T-cell (primary cell): Measurements from ENCODE around the gene SMAD3. TPM values are rescaled to one million over a fixed set of nuclear protein-coding genes. Genes with fewer than 3 reads are reported as not detected.
A peak's percentile ranks its signal among the peaks of the same experiment; 100 is the strongest.

ENCODE experiments used
- ATAC-seq, 4 experiments: fragments of 200-7000 bp in 3 of 4; fragments of 150-1000 bp in 1 of 4; cut with Tn5 transposase; replicated peaks in 1 of 4; 1 replicate in 3 of 4; 2 replicates in 1 of 4; pipeline ENCODE4 v1.10.0; 2021; ENCODE audit warnings: moderate library complexity in 3 of 4, mild to moderate bottlenecking in 2 of 4, moderate number of reproducible peaks in 1 of 4
- CTCF ChIA-PET, 2 donors: fragments of 300-600 bp; sonication (Branson Sonifier 250); formaldehyde crosslinking; loops; one replicate each; lab custom pipeline; 2022; ENCODE audit warnings: antibody characterized with exemption in 2 of 2; lab: Charles Lee
- POLR2A ChIA-PET, 2 donors: fragments of 300-600 bp; sonication (Branson Sonifier 250); formaldehyde crosslinking; loops; one replicate each; lab custom pipeline; 2022; ENCODE audit warnings: antibody characterized with exemption in 2 of 2; lab: Charles Lee
- DNase-seq, 35 experiments: peaks; one replicate each; pipeline versions ENCODE4 v3.0.0 to v3.0.0-alpha.2; 2013 to 2023
- H3K27ac ChIP-seq: one replicate; pipeline ENCODE4 v1.5.1; 2013; ENCODE audit warnings: low read length
- H3K27me3 ChIP-seq, 2 experiments: replicated peaks in 1 of 2; 1 replicate in 1 of 2; 2 replicates in 1 of 2; pipeline versions ENCODE4 v1.6.1 to v1.7.0; 2013; ENCODE audit warnings: low read length in 1 of 2, mixed read lengths in 1 of 2; ENCODE audit not compliant: control insufficient read depth in 2 of 2, insufficient read depth in 2 of 2; ENCODE audit errors: extremely low read depth in 1 of 2
- H3K36me3 ChIP-seq, 2 donors: 1 replicate in 1 of 2; 2 replicates in 1 of 2; pipeline versions ENCODE4 v1.6.1 to v1.7.0; 2013; ENCODE audit warnings: low read length in 1 of 2; ENCODE audit not compliant: control insufficient read depth in 2 of 2, insufficient read depth in 1 of 2; ENCODE audit errors: extremely low read depth in 1 of 2
- H3K4me1 ChIP-seq, 2 experiments: 1 replicate in 1 of 2; 2 replicates in 1 of 2; pipeline versions ENCODE4 v1.6.1 to v1.7.0; 2013; ENCODE audit warnings: low read length in 2 of 2, mixed read lengths in 1 of 2; ENCODE audit not compliant: insufficient read depth in 2 of 2, control insufficient read depth in 1 of 2; ENCODE audit errors: extremely low read depth in 1 of 2
- H3K4me3 ChIP-seq, 2 donors: 1 replicate in 1 of 2; 2 replicates in 1 of 2; pipeline versions ENCODE4 v1.5.1 to v1.7.0; 2013; ENCODE audit warnings: mild to moderate bottlenecking in 2 of 2, low read length in 1 of 2, moderate library complexity in 1 of 2; ENCODE audit not compliant: control insufficient read depth in 1 of 2; ENCODE audit errors: extremely low read depth in 1 of 2
- H3K9me3 ChIP-seq: 2 replicates; pipeline ENCODE4 v1.7.0; 2013
- H3K27ac Mint-ChIP-seq, 2 donors: one replicate each; pipeline ENCODE4 v1.8.0; 2020 to 2021; ENCODE audit warnings: mild to moderate bottlenecking in 2 of 2, mixed read lengths in 2 of 2
- H3K27me3 Mint-ChIP-seq, 2 donors: one replicate each; pipeline ENCODE4 v1.8.0; 2021 to 2022; ENCODE audit warnings: mixed read lengths in 2 of 2
- H3K36me3 Mint-ChIP-seq: one replicate; pipeline ENCODE4 v1.8.0; 2021; ENCODE audit warnings: mixed read lengths
- H3K4me1 Mint-ChIP-seq, 3 donors: one replicate each; pipeline ENCODE4 v1.8.0; 2020 to 2022; ENCODE audit warnings: mixed read lengths in 3 of 3, mild to moderate bottlenecking in 1 of 3
- H3K4me3 Mint-ChIP-seq, 3 donors: one replicate each; pipeline ENCODE4 v1.8.0; 2020 to 2022; ENCODE audit warnings: mild to moderate bottlenecking in 3 of 3, mixed read lengths in 3 of 3, moderate library complexity in 3 of 3
- H3K9me3 Mint-ChIP-seq, 3 donors: one replicate each; pipeline ENCODE4 v1.8.0; 2020 to 2022; ENCODE audit warnings: mixed read lengths in 3 of 3
- WGBS: methylation state at CpG from one replicate; pipeline ENCODE4 v1.1.5; 2013; ENCODE audit warnings: missing lambda C conversion rate; ENCODE audit not compliant: insufficient coverage; 5-methylcytosine and 5-hydroxymethylcytosine counted together
- total RNA-seq, 35 experiments: library from RNA in 6 of 35; stranded (reverse) in 6 of 35; fragments of 120-200 nt in 1 of 35; gene quantifications; one replicate each; pipeline versions ENCODE4 v1.2.1 to v1.2.4 and lab custom pipeline; 2013 to 2026

Gene SMAD3
- total RNA-seq, 5 donors from 2014 or later (not counting 1 experiment from before 2014, with no cell fraction given) = 55.4 to 159 (median 110) TPM

DNA sequence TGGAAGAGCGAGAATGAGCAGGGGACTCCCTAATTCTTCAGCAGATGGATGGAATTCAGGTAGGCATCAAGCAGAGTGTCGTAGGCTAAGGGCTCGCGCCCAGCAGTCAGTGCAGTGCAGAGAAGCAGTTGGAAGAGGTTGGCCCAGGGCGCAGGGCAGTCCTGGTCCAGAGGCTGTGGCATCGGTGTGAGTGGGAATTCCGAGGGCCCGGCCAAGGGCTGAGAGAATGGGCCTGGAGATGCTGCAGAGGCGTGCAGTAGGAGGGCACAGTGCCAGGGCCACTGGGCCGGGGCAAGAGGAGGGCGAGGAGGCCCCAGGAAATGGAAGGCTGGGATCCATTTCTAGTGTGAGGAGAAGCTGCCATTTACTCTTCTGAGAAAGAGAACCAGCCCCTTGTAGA lies 114.6 kb downstream of the SMAD3 start:
- no peaks in the 10 kb centered on the region for H3K27me3 ChIP-seq
- peaks cover 7 to 61% of the 10 kb centered on the region in 2 donors for H3K36me3 ChIP-seq
- H3K4me1 ChIP-seq = peaks cover 0 to 12% of the 10 kb centered on the region in 2 experiments
- Mint-ChIP-seq H3K9me3 (no peaks in the 10 kb centered on the region), H3K27me3 (no peaks in the 10 kb centered on the region), H3K4me1 (peaks cover 15 to 24% (median 21%) of the 10 kb centered on the region in 3 donors), H3K4me3 (no peak overlapping the region), H3K36me3 (peaks cover 42% of the 10 kb centered on the region), H3K27ac (no peak overlapping the region)
- no peak overlapping the region for H3K27ac ChIP-seq
- CTCF ChIA-PET = no interaction called here
- no peak overlapping the region for H3K4me3 ChIP-seq
- ATAC-seq = no peak
- no peak for DNase-seq
- H3K9me3 ChIP-seq = no peaks in the 10 kb centered on the region
- POLR2A ChIA-PET = no interaction called here
- WGBS = 96% methylated on average over 11 of the region's 11 CpGs

DNA sequence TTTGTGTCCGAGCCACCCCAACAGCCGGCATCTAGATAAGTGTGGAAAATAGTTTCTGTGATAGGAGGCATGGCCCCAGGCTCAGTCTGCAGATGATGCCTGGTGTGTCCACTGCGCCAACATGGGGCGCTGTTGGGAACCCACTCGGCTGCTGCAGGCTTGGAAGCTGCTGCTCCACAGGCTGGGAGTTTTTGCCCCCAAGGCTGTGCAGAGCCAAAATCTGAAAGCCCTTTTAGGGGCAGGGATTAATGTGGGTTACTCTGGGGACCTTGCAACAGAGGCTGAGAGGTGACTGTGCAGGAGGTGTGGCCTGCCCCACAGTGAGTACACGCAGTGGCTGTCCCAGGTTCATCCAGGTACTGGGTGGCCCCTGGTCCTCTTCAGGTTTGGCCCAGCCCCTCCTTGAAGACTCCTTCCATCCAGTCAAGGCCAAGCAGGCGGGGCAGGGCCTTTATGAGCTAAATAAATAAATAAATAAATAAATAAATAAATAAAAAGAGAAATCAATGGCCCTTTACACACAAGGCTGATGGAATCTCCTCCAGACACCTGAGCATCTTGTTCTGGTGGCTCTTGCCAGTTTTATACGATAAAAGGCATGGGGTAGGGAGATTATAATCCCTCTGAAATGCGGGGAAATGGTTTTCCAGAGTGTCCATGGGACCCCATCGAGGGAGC lies 115.3 kb downstream of the SMAD3 start:
- Mint-ChIP-seq H3K27me3 (no peaks in the 10 kb centered on the region), H3K4me1 (peaks cover 9 to 22% (median 18%) of the 10 kb centered on the region in 3 donors), H3K27ac (no peak overlapping the region), H3K36me3 (peaks cover 43% of the 10 kb centered on the region), H3K4me3 (no peak overlapping the region), H3K9me3 (no peaks in the 10 kb centered on the region)
- Histone ChIP-seq H3K27ac (no peak overlapping the region), H3K4me1 (peaks cover 0 to 12% of the 10 kb centered on the region in 2 experiments), H3K4me3 (no peak overlapping the region), H3K36me3 (peaks cover 7 to 64% of the 10 kb centered on the region in 2 donors), H3K9me3 (no peaks in the 10 kb centered on the region), H3K27me3 (no peaks in the 10 kb centered on the region)
- ATAC-seq = no peak
- WGBS = 92% methylated on average over 7 of the region's 10 CpGs
- no peak for DNase-seq
- ChIA-PET POLR2A (no interaction called here), CTCF (no interaction called here)

DNA sequence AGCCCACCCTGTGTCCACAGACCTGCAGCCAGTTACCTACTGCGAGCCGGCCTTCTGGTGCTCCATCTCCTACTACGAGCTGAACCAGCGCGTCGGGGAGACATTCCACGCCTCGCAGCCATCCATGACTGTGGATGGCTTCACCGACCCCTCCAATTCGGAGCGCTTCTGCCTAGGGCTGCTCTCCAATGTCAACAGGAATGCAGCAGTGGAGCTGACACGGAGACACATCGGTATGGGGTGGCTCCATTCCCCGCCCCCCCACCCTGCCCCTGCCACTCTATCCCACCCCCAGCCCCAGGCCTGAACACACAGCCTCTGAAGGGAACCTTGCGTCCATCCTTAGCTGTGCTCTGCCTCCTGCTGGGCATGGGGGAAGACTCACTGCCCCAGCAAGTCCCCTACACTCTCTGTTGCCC lies 115.8 kb downstream of the SMAD3 start:
- no peaks in the 10 kb centered on the region for H3K9me3 Mint-ChIP-seq
- H3K27me3 Mint-ChIP-seq = no peaks in the 10 kb centered on the region
- peaks cover 10 to 66% of the 10 kb centered on the region in 2 donors for H3K36me3 ChIP-seq
- no peaks in the 10 kb centered on the region for H3K27me3 ChIP-seq
- H3K9me3 ChIP-seq = no peaks in the 10 kb centered on the region
- ChIA-PET POLR2A (no interaction called here), CTCF (no interaction called here)
- H3K4me3 Mint-ChIP-seq = no peak overlapping the region
- H3K4me3 ChIP-seq = no peak overlapping the region
- peaks cover 4 to 16% (median 16%) of the 10 kb centered on the region in 3 donors for H3K4me1 Mint-ChIP-seq
- peak in 1 of 4 experiments; percentile 40 for ATAC-seq
- H3K36me3 Mint-ChIP-seq = peaks cover 43% of the 10 kb centered on the region
- peaks cover 0 to 12% of the 10 kb centered on the region in 2 experiments for H3K4me1 ChIP-seq
- 97% methylated on average over 10 of the region's 15 CpGs for WGBS
- no peak overlapping the region for H3K27ac ChIP-seq
- peak overlapping the region in 1 of 2 donors; percentile 28 for H3K27ac Mint-ChIP-seq
- DNase-seq = peak in 7 of 35 experiments; percentile 6 to 35 (median 12)

DNA sequence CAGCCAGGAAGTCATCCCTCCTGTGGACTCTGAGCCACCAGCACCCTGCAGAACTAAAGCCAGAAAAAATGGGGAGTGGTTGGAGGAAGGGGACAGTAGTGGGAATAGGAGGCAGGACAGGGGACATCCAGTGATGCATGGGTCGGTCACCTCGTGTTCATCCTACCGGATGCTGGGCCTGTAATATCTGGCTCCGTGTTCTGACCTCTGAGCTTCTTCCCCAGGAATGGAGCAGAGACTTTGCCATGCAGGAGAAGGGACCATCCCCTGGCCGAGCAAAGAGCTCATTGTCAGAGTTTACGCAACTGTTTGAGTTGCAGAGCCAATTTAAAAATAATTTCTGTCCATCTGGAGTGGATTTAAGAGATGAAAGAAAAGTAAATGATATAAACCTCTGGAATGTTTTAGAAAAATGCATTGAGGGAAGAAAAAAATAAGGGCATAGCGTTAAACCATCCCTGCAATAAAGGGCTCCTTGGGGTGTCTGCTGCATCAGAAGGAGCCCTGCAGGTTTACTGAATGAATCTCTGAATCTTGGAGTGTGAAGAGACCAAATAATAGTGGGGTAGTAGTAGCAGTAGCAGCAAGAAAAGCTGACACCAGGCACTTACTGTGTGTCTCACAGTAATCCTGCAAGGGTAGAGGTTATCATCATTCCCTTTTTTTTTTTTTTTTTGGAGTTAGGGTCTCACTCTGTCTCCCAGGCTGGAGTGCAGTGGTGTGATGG lies 118.2 kb downstream of the SMAD3 start:
- no peak for DNase-seq
- Mint-ChIP-seq H3K4me1 (peaks cover 0 to 13% (median 9%) of the 10 kb centered on the region in 3 donors), H3K27ac (peak overlapping the region in 1 of 2 donors; percentile 31), H3K9me3 (no peaks in the 10 kb centered on the region), H3K4me3 (no peak overlapping the region), H3K27me3 (no peaks in the 10 kb centered on the region), H3K36me3 (peaks cover 52% of the 10 kb centered on the region)
- no peak overlapping the region for H3K4me3 ChIP-seq
- H3K4me1 ChIP-seq = peaks cover 0 to 13% of the 10 kb centered on the region in 2 experiments
- ChIA-PET POLR2A (no interaction called here), CTCF (interaction anchor here in 1 of 2 donors (0.7 kb wide), 1 partner anchor 23 kb away, joined by 3 read pairs; no protein-coding TSS in a partner anchor)
- no peak overlapping the region for H3K27ac ChIP-seq
- WGBS = 98% methylated on average over 5 of the region's 7 CpGs
- no peaks in the 10 kb centered on the region for H3K27me3 ChIP-seq
- ATAC-seq = no peak
- H3K36me3 ChIP-seq = peaks cover 13 to 70% of the 10 kb centered on the region in 2 donors
- no peaks in the 10 kb centered on the region for H3K9me3 ChIP-seq

DNA sequence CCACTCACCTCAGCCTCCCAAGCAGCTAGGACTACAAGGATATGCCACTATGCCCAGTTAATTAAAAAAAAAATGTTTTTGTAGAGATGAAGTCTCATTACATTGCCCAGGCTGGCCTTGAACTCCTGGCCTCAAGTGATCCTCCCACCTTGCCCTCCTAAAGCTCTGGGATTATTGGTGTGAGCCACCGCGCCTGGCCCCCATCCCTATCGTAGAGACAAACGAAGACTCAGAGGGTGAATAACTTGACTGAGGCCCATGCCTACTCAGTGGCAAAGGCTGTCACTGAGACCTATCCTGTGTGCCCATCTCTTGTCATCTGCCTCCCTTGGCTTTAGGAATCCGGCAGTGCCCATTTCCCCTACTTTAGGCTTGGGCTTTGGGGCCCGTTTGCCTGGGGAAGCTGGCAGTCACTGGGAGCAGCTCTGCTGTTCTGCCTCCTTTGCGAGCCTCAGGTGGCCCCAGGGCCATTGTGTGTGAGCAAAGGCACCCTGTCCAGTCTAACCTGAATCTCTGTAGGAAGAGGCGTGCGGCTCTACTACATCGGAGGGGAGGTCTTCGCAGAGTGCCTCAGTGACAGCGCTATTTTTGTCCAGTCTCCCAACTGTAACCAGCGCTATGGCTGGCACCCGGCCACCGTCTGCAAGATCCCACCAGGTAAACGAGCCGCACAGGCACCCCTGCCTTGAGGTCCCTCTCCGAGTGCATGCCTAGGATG lies 119.0 kb downstream of the SMAD3 start:
- H3K4me1 Mint-ChIP-seq = peaks cover 0 to 12% (median 9%) of the 10 kb centered on the region in 3 donors
- H3K27ac Mint-ChIP-seq = no peak overlapping the region
- ChIA-PET CTCF (interaction anchor here in 1 of 2 donors (0.7 kb wide), 1 partner anchor 24 kb away, joined by 3 read pairs; no protein-coding TSS in a partner anchor), POLR2A (no interaction called here)
- no peak for ATAC-seq
- H3K9me3 Mint-ChIP-seq = no peaks in the 10 kb centered on the region
- no peaks in the 10 kb centered on the region for H3K27me3 ChIP-seq
- H3K4me3 Mint-ChIP-seq = no peak overlapping the region
- no peaks in the 10 kb centered on the region for H3K9me3 ChIP-seq
- no peak for DNase-seq
- peaks cover 51% of the 10 kb centered on the region for H3K36me3 Mint-ChIP-seq
- peaks cover 13 to 74% of the 10 kb centered on the region in 2 donors for H3K36me3 ChIP-seq
- H3K27ac ChIP-seq = no peak overlapping the region
- peaks cover 0 to 13% of the 10 kb centered on the region in 2 experiments for H3K4me1 ChIP-seq
- WGBS = 97% methylated on average over 16 of the region's 18 CpGs
- no peaks in the 10 kb centered on the region for H3K27me3 Mint-ChIP-seq
- no peak overlapping the region for H3K4me3 ChIP-seq

DNA sequence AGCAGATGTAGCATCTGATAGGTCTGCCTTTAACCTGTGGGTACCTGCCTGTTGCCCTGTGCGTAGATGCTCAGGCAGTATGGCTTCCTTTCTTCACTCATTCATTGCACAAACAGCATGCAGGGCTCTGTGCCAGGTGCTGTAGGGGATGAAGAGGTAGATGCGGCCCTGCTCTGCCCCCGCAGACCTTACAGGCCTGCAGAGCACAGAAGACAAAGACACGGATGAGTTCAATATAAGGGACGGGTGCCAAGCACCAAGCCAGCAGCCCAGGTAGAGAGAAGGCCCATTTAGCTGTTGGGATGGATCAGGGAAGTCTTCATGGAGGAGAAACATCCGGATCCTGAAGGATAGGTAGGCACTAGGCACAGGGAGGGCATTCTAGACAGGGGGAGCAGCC lies 119.6 kb downstream of the SMAD3 start:
- Mint-ChIP-seq H3K27me3 (no peaks in the 10 kb centered on the region), H3K4me3 (no peak overlapping the region), H3K36me3 (peaks cover 51% of the 10 kb centered on the region), H3K27ac (peak overlapping the region; percentile 2 to 24), H3K9me3 (no peaks in the 10 kb centered on the region), H3K4me1 (peaks cover 0 to 8% (median 6%) of the 10 kb centered on the region in 3 donors)
- ChIA-PET CTCF (no interaction called here), POLR2A (no interaction called here)
- H3K27me3 ChIP-seq = no peaks in the 10 kb centered on the region
- H3K9me3 ChIP-seq = no peaks in the 10 kb centered on the region
- ATAC-seq (no peak), DNase-seq (no peak)
- no peak overlapping the region for H3K27ac ChIP-seq
- H3K4me3 ChIP-seq = no peak overlapping the region
- H3K4me1 ChIP-seq = peaks cover 0 to 13% of the 10 kb centered on the region in 2 experiments
- peaks cover 11 to 81% of the 10 kb centered on the region in 2 donors for H3K36me3 ChIP-seq
- WGBS = 98% methylated on average over 5 of the region's 6 CpGs
